Duodenal mucosa (tissue), 2 donors: ENCODE data around the gene CDK9.

Source experiments
- H3K27ac ChIP-seq: one replicate; pipeline ENCODE4 v1.7.0; 2013; ENCODE audit warnings: low read depth, low read length
- H3K27me3 ChIP-seq, 2 donors: one replicate each; pipeline ENCODE4 v1.7.0; 2013; ENCODE audit warnings: low read length in 2 of 2, control low read depth in 1 of 2; ENCODE audit not compliant: insufficient read depth in 2 of 2, control insufficient read depth in 1 of 2
- H3K36me3 ChIP-seq, 2 donors: one replicate each; pipeline ENCODE4 v1.7.0; 2013; ENCODE audit warnings: low read length in 2 of 2, control low read depth in 1 of 2; ENCODE audit not compliant: insufficient read depth in 2 of 2, control insufficient read depth in 1 of 2
- H3K4me1 ChIP-seq, 2 donors: one replicate each; pipeline ENCODE4 v1.7.0; 2013; ENCODE audit warnings: low read length in 2 of 2, control low read depth in 1 of 2; ENCODE audit not compliant: insufficient read depth in 2 of 2, control insufficient read depth in 1 of 2
- H3K4me3 ChIP-seq, 2 donors: one replicate each; pipeline ENCODE4 v1.7.0; 2013; ENCODE audit warnings: low read length in 2 of 2, low read depth in 1 of 2
- H3K9ac ChIP-seq, 2 donors: one replicate each; pipeline ENCODE4 v1.7.0; 2013; ENCODE audit warnings: low read length in 2 of 2, low read depth in 1 of 2
- H3K9me3 ChIP-seq, 2 donors: one replicate each; pipeline ENCODE4 v1.7.0; 2013; ENCODE audit warnings: low read length in 2 of 2, control low read depth in 1 of 2; ENCODE audit not compliant: control insufficient read depth in 1 of 2

The CDK9 gene

GRCh38 chr9:127802576-127803443, 17.0 kb downstream of the CDK9 start, which contains the start of gene FPGS:
Gene FPGS, plus strand, starts transcription at chr9:127802882. Its CDS starts 43 bp downstream, at chr9:127802925.
- H3K36me3 ChIP-seq = peaks cover 0 to 17% of the 10 kb centered on the region in 2 donors
- H3K4me3 ChIP-seq = peak within 1 kb of the TSS; percentile 70 to 88
- H3K27me3 ChIP-seq = no peaks in the 10 kb centered on the region
- peak within 1 kb of the TSS; percentile 85 for H3K27ac ChIP-seq
- no peaks in the 10 kb centered on the region for H3K9me3 ChIP-seq
- H3K4me1 ChIP-seq = peaks cover 32 to 41% of the 10 kb centered on the region in 2 donors
- peak within 1 kb of the TSS; percentile 75 to 83 for H3K9ac ChIP-seq

DNA sequence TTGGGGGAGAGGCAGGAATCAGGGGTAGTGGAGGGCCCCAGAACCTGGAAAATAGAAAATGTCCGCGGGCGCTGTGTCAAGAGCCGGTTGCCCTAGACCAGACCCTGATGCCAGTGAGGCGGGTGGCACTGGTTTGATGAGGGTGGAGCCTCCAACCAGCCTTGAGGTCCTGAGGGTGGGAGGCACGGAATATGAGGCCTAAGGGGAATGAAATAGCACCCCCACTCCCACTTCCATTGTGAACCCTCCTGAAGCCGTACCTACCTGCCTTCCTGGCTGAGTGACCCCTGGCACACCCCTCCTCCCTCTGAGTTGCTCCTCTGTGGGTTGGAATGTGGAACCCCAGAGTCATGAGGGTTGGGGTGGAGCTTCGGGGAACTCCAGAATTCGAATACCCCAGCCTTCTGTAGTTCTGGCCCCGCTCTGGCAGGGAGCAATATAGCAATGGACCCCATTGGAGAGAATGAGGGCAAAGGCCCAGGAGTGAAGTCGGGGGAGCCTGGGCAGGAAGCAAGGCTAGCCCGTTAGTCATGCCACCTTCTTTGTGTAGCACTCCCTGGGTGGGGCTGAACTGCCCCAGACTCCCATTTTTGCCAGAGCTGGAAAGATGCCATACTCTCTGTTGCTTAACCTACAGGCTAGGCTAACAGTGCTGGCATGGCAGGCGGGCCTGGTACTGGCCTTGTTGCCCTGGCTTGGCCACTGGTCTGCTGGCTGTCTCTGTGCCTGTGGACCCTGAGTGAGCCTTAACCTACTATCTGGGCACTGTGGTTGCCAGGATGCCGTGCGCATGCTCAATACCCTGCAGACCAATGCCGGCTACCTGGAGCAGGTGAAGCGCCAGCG, 17.9 kb downstream of the CDK9 start:
- Histone ChIP-seq H3K4me1 (peaks cover 24 to 32% of the 10 kb centered on the region in 2 donors), H3K36me3 (peaks cover 0 to 26% of the 10 kb centered on the region in 2 donors), H3K27me3 (no peaks in the 10 kb centered on the region), H3K9ac (peak overlapping the region; percentile 75 to 83), H3K27ac (peak overlapping the region; percentile 85), H3K4me3 (peak overlapping the region; percentile 69 to 88), H3K9me3 (no peaks in the 10 kb centered on the region)

GRCh38 chr9:127805620-127806019, 19.8 kb downstream of the CDK9 start:
- Histone ChIP-seq H3K4me3 (no peak overlapping the region), H3K36me3 (peaks cover 5 to 32% of the 10 kb centered on the region in 2 donors), H3K27ac (no peak overlapping the region), H3K4me1 (peaks cover 29 to 36% of the 10 kb centered on the region in 2 donors), H3K9ac (no peak overlapping the region), H3K27me3 (no peaks in the 10 kb centered on the region), H3K9me3 (no peaks in the 10 kb centered on the region)

GRCh38 chr9:127806871-127807270, 21.0 kb downstream of the CDK9 start:
- no peaks in the 10 kb centered on the region for H3K9me3 ChIP-seq
- H3K27ac ChIP-seq = no peak overlapping the region
- peaks cover 5 to 32% of the 10 kb centered on the region in 2 donors for H3K36me3 ChIP-seq
- H3K27me3 ChIP-seq = no peaks in the 10 kb centered on the region
- peaks cover 28 to 32% of the 10 kb centered on the region in 2 donors for H3K4me1 ChIP-seq
- no peak overlapping the region for H3K4me3 ChIP-seq
- H3K9ac ChIP-seq = no peak overlapping the region

- Histone ChIP-seq H3K9me3 (no peaks in the 10 kb centered on the region), H3K4me1 (peaks cover 22 to 24% of the 10 kb centered on the region in 2 donors), H3K27me3 (no peaks in the 10 kb centered on the region), H3K4me3 (no peak overlapping the region), H3K27ac (no peak overlapping the region), H3K9ac (no peak overlapping the region), H3K36me3 (peaks cover 10 to 41% of the 10 kb centered on the region in 2 donors)
These were observed 22.6 kb downstream of the CDK9 start for GRCh38 chr9:127808347-127809001.

DNA sequence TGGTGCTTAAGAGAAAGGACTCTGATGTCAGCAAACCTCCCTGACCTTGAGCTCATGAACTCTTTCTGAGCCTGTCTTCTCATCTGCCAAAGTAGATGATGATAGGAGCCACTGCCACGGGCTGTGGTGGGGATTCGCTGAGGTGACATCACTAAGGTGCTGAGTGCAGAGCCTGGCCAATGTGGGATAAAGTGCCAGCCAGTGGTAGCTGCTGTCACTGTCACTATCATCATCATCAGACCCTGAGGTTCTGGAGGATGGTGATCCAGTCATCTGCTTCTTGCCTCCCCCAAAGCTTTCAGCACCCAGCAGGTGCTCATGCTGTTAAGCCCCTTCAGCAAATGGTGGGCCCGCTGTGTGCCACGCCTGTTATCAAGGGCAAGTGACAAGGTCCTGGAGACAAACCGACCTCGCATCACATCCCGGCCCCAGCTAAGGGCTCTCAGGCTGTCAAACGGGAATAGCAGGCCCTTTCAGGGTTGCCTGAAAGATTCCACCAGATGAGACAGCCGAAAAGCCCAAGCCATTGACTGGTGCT, 23.2 kb downstream of the CDK9 start:
- Histone ChIP-seq H3K27ac (no peak overlapping the region), H3K9me3 (no peaks in the 10 kb centered on the region), H3K4me1 (peaks cover 17 to 18% of the 10 kb centered on the region in 2 donors), H3K9ac (peak overlapping the region; percentile 39 to 43), H3K36me3 (peaks cover 13 to 47% of the 10 kb centered on the region in 2 donors), H3K27me3 (no peaks in the 10 kb centered on the region), H3K4me3 (no peak overlapping the region)

- H3K27me3 ChIP-seq = no peaks in the 10 kb centered on the region
- no peak overlapping the region for H3K27ac ChIP-seq
- no peaks in the 10 kb centered on the region for H3K9me3 ChIP-seq
- peak overlapping the region; percentile 39 to 43 for H3K9ac ChIP-seq
- no peak overlapping the region for H3K4me3 ChIP-seq
- H3K36me3 ChIP-seq = peaks cover 14 to 52% of the 10 kb centered on the region in 2 donors
- H3K4me1 ChIP-seq = peaks cover 11% of the 10 kb centered on the region in 2 donors
These were observed 23.9 kb downstream of the CDK9 start for GRCh38 chr9:127809540-127810377.

- no peak overlapping the region for H3K9ac ChIP-seq
- no peaks in the 10 kb centered on the region for H3K9me3 ChIP-seq
- H3K4me3 ChIP-seq = no peak overlapping the region
- H3K4me1 ChIP-seq = peaks cover 11% of the 10 kb centered on the region in 2 donors
- no peaks in the 10 kb centered on the region for H3K27me3 ChIP-seq
- H3K27ac ChIP-seq = no peak overlapping the region
- H3K36me3 ChIP-seq = peaks cover 14 to 58% of the 10 kb centered on the region in 2 donors
These were observed 24.7 kb downstream of the CDK9 start for GRCh38 chr9:127810378-127811187.
